Urothelium cell line (cell line): ENCODE results near the gene IDI1.
A peak's percentile ranks its signal among the peaks of the same experiment; 100 is the strongest.
"Not testable (repeated sequence)": the region's sequence is repeated elsewhere in the genome, so short reads cannot be mapped to it uniquely, and the experiment has no call there.

Source experiments
- DNase-seq: peaks from one replicate; pipeline ENCODE4 v3.0.0; 2011; ENCODE audit warnings: low spot score, mixed read lengths
- FAIRE-seq: peaks from 2 replicates; lab custom pipeline; 2011; peaks lifted over from hg19 to GRCh38; lab: Jason Lieb, UNC

The IDI1 gene

GRCh38 chr10:1036341-1036791, 12.6 kb downstream of the IDI1 start:
- FAIRE-seq (no peak), DNase-seq (peak; percentile 9)

DNA sequence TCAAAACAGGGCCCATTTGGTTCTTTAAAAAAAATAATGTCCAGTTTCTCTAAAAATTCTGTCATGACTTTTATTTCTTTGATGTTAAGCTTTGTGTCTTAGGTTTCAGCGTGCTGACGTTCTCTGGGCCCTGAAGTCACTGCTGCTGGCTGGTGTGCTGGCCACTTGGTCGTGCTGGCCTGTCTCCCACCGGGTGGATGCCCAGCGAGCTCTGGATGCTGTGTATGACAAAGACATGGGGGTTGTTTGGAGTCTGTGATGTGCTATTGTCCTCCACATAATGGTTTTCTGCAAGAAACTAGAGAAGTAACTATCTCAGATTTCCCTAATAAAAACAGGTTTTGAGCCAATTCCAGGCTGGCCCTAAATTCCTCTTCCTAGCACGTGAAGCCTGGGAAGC, 13.7 kb downstream of the IDI1 start:
- DNase-seq, result no peak
- no peak for FAIRE-seq

- no peak for FAIRE-seq
- DNase-seq, result no peak
These were observed 14.2 kb downstream of the IDI1 start for GRCh38 chr10:1034758-1035157.

DNA sequence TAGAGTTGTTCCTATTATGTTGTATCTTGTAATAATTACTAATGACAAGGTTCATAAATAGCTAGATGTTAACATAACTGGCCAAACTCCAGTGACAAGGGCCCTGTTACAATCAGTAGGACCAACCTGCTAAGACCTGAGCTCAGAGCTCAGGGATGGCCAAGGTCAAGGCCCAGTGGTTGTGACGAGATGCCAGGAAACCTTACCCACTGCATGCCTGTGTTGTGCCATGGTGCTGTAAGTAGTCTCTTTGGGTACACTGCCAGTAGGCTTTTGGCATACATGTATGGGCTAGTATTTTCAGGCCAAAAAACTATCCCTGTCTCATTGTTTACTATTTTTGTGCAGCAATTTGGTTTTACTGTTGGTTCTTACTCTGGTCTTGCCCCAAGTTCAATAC, 15.3 kb downstream of the IDI1 start:
- DNase-seq, result no peak
- no peak for FAIRE-seq

DNA sequence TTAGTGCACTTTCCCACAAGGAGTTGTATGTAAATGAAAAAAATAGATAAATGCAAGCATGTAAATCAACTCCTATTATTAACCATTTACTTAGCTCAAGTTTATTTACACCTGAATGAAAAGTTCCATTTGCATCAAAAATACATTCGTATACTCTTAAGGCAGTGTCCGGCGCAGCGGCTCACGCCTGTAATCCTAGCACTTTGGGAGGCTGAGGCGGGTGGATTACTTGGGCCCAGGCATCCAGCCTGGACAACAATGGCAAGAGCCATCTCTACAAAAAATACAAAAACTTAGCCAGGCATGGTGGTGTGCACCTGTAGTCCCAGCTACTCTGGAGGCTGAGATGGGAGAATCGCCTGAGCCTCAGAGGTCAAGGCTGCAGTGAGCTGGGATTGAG, 19.1 kb downstream of the IDI1 start:
- FAIRE-seq, result no peak
- no peak for DNase-seq

DNA sequence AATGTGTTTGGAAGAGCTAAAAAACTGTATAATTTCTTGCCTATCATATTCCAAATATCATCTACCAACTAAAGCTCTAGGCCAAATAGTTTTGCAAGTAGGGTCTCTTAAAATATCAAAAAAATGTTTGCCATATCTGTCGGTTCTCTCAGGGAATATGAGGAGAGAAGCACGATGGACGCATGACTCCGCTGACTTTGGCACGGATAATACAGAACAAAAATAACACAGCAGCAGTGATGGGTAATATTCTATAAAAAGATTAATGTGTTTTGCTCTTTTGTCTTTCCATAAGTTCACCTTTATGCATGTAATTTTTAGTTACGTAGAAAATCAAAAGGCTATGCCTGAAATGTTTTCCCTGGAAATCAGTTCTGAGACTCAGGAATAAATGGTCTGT, 22.3 kb downstream of the IDI1 start:
- DNase-seq, result no peak
- FAIRE-seq, result no peak

- no peak for DNase-seq
- FAIRE-seq, result no peak
These were observed 23.2 kb downstream of the IDI1 start, which contains the start of gene IDI2 for GRCh38 chr10:1025683-1026082. Gene IDI2, minus strand, starts transcription at chr10:1025859. Its CDS starts 1,136 bp downstream, at chr10:1024723.

- FAIRE-seq (no peak), DNase-seq (no peak)
These were observed 24.8 kb downstream of the IDI1 start for GRCh38 chr10:1024103-1024502.

- FAIRE-seq (no peak), DNase-seq (no peak)
These were observed 26.5 kb downstream of the IDI1 start for GRCh38 chr10:1022413-1022812.

GRCh38 chr10:1020958-1021357, 28.0 kb downstream of the IDI1 start:
- no peak for FAIRE-seq
- no peak for DNase-seq

- FAIRE-seq, result no peak
- no peak for DNase-seq
These were observed 28.5 kb downstream of the IDI1 start for GRCh38 chr10:1020460-1020859.

DNA sequence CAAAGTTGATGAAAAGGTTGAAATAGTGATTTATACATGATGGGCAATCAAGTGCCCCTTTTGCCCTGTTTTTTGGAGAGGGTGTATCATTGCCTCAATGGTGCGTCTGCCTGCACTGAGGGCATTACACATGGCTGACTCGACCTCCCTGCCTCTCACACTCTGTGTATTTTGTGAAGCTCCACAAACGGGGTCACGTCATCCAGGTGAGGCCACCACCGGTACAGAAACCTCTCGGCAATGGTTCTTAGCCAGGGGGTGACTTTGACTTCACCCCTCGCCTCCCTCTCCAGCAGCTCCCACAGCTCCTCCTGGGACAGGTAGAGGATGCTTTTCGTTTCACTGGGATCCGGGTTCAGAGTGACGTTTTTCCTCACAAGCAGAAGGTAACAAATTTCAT, 29.6 kb downstream of the IDI1 start:
- no peak for DNase-seq
- no peak for FAIRE-seq

- DNase-seq (no peak), FAIRE-seq (no peak)
These were observed 33.2 kb downstream of the IDI1 start for GRCh38 chr10:1015688-1016087.

GRCh38 chr10:1011696-1012095, 37.2 kb downstream of the IDI1 start:
- DNase-seq (no peak), FAIRE-seq (no peak)

DNA sequence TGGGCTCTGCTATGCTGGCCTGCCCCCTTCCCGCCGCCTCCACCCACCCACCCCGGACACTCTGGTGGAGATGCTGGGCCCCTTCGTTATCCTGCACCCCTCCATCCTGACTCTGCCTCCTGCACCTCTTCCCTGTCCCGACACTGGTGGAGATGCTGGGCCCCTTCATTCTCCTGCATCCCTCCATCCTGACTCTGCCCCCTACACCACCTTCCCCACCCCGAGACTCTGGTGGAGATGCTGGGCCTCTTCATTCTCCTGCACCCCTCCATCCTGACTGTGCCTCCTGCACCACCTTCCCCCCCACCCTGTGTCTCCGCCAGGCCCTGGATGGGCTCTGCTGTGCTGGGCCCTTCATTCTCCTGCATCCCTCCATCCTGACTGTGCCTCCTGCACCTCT, 38.2 kb downstream of the IDI1 start:
- no peak for FAIRE-seq
- DNase-seq, result no peak

- DNase-seq, FAIRE-seq: not testable (repeated sequence)
These were observed 39.0 kb downstream of the IDI1 start for GRCh38 chr10:1009947-1010346.

DNA sequence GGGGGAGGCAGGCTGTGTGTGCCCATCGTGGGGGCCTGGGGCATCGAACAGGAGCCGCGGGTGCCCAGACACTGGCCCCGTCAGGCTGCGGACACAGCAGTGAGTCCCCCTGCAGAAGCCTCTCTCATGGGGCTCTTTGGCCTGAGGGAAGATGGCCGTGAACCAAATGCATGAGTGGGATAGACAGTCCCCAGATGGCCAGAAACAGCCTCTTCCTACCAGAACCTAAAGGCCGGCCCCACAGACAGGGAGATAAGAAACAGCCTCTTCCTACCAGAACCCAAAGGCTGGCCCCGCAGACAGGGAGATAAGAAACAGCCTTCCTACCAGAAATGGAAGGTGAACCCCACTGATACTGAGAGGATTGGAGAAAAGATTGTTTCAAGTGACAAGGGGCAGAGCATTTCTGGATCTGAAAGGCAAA, 39.8 kb downstream of the IDI1 start:
- no peak for FAIRE-seq
- no peak for DNase-seq

DNA sequence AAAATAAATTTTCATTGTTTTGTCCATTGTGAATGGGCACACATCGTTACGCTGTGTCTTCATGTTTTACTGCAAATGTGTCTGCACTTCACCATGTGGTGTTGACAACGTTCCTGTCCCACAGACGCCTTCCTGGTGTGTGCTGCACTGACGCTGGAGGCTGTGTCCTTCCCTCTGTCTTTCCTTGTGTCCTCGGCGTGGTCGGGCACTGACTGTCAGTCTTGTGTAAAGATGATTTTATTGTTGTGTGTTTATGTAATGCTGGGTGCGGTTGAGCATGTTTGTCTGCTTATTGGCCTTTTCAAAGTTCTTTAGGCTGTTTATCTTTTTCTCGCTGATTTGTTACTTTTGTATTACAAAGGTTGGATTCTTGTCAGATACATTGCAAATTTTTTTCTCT, 41.3 kb downstream of the IDI1 start:
- FAIRE-seq (no peak), DNase-seq (no peak)

- DNase-seq (no peak), FAIRE-seq (no peak)
These were observed 42.3 kb downstream of the IDI1 start for GRCh38 chr10:1006573-1006972.

GRCh38 chr10:1003884-1004670, 44.8 kb downstream of the IDI1 start:
- FAIRE-seq (no peak), DNase-seq (no peak)

DNA sequence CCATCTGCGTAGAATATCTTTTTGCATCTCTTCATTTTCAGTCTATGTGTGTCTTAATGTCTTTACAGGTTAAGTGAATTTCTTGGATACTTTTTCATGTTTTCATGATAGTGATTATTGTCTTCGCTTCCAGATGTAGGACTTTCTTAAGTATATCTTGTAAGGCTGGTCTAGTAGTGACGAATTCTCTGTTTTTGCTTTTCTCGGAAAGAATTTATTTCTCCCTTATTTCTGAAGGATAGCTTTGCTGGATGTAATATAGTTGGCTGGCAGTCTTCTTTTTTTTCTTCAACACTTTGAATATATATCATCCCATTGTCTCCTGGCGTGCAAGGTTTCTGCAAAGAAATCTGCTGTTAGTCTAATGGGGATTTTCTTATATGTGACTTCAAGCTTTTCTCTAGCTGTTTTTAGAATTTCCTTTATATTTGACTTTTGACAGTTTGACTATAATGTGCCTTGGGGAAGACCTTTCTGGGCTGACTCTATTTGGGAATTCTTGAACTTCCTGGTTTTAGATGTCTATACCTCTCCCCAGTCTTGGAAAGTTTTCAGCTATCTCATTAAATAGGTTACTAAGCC, 46.4 kb downstream of the IDI1 start:
- DNase-seq (no peak), FAIRE-seq (no peak)

DNA sequence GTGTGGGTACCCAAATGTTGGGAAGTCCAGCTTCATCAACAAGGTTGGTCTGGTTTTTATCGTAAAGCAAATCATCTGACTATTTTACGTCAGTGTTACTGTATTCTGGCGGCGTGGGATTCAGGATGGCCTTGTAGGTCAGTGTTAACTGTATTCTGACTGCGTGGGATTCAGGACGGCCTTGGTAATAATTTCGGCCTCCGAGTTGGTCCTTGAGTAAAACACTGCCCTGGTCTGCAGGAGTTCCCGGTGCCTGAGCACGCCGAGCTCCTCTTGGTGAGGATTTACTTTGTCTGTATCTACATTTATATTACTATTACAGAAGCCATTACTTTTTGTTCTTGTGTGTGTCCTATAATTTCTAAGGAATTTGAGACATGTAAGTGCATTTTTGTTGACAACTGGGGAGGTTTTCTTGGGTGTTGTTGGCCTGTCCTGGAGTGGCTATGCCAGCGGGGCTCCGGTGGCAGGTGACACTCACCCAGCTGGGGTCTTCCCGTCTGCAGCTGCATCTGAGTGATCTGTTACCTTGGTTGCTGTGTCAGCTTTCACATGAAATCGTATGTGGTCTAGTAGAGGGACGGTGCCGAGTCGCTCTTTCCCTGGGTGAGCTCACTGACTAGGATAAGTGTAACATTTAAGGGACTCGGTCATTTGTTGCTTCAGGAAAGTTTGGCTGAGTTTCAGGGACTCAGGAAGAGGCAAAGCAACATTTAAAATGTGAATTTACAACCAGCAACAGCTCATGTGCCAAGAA, 51.5 kb downstream of the IDI1 start:
- FAIRE-seq, result no peak
- no peak for DNase-seq
